GM20431 (cell line): ENCODE measurements around the gene KLHL29.

Experiments
- in situ Hi-C: fragments of 300-500 bp; cut with MseI, MboI; formaldehyde crosslinking; loops from one replicate; pipeline ENCODE4 v1.15.0; 2020; ENCODE audit warnings: low sequenced_read_pairs; ENCODE audit not compliant: unreplicated experiment

The KLHL29 gene

DNA sequence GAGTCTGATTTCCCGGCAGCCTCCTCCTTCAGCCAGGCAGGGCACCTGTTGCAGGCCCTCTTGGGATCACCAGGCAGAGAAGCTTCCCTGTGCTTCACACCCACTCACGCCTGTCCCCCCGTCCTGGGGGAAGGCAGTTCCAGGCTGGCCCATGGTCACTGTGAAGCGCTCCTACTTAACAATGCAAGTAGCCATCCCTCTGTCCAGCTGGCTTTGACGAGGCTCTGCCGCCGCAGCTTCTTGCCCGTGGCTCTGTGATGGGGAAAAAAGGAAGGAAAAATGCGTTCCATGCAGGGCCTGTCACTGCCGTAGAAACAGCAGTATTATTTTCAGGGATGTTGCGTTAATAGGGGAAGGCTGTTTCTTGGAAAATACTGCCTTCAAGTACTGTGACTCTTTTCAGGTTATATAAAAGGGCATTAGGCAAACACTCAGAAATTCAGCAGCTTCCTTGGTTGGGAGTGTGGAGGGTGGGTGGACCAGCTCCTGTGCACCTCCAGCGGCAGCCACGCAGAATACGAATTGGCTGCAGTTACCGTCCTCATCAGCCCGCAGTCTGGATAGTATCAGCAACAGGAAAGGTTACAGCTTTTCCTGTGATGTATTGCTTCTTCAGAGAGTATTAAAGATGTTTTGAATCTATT lies 232.3 kb downstream of the KLHL29 start:
- in situ Hi-C loops = no loop called here

DNA sequence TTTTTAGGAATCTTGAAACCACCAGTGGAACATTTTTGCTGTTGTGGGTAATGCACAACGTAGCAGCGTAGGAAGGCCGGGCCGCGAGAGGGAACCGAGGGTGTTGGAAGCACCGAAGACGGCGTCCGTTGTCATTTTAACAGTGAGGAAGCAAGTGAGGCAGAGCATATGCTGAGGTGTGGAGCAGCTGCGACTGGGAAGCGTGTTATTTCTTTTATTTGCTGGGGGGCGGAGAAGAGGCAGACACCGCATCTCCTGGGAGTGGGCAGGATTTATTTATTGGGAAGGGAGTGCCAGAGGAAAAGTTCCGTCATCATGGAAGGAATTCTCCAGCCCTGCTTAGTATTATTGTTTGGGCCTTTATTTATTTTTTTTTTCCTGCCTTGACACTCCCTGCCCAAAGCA lies 232.8 kb downstream of the KLHL29 start:
- in situ Hi-C loops = no loop called here

DNA sequence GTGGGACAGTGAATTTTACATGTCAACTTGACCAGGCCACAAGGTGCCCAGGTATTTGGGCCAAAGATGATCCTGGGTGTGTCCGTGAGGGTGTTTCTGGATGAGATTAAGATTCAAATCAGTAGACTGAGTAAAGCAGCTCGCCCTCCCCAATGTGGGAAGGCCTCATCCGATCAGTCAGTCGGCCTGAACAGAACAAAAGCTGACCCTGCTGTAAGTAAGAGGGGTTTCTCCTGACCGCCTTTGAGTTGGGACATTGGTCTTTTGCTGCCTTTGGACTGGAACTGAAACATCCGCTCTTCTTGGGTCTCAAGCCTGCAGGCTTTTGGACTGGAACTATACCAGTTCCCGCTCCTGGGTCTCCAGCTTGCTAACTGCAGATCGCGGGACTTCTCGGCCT lies 233.3 kb downstream of the KLHL29 start:
- in situ Hi-C loops = no loop called here

DNA sequence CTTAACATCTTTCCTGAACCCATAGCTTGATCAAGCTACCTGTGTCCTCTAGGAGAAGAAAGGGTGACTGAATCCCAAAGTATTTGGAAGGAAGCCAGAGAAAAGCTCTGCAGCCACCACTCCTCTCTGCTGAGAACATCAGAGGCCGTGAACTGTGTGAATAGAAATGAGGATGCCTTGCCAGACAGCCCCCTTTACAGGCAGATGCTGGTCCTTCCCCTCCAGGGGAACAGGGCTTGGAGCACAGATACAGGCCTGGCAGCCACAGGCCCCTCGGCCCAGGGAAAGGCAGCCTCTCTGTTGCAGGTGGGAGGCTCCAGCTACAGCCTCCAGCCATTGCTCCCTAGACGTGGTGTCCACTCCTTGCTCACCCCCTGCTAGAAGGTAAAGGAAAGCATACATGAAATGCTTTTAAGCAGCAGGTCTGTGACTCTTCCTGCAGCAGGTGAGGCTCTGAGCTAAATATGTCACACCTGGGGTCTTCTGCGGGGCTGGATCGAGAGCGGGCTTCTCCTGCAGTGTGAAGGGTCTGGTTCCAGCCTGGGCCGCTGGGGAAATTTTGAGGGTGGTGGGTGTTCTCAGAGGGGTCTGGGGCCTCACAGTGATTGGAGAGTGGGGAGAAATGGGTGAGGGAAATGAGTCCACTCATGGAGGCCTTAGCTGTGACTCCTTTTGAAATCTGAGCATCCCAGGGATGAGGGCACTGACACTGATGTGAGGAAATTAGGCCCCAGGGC lies 234.0 kb downstream of the KLHL29 start:
- in situ Hi-C loops = no loop called here

DNA sequence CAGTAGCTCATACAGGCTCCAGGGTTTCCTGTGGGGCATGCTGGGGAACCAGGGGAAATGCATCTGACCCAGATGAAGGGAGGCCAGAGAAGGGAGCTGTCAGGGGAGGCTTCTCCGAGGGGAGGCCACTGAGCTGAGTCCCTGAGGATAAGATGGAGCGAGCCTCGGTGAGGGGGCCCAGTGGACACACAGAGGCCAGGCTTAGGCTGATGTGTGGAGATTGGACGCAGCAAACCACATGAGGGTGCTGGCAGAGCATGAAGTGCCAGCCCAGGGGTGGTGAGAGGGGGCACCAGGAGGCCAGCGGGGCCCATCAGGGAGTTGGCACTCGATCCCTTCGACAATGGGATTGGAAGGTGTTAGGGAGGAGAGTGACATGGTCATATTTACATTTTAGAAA lies 235.0 kb downstream of the KLHL29 start:
- in situ Hi-C loops = no loop called here

DNA sequence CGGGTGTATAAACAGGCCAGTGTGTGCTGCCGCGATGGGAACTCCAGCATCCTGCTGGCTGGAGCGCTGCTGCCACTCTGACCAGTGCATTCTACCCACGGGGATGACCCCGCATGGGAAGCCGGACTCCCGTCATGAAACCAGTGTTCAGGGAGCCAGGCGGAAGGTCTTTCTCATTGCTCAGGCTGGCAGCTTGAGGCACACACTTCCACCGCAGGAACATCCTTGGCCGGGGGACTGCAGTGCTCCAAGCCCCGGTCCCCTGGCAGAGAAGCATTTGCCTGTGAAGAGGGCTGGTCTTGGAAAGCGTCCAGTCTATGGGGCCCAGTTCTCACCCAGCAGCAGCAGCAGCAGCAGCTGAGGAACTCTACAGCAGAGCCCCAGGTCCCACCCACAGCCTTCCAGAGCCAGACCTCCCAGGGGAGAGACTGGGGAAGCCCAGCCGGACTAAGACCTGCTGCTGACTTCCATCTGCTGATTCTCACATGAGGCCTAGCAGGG lies 235.9 kb downstream of the KLHL29 start:
- in situ Hi-C loops = no loop called here

DNA sequence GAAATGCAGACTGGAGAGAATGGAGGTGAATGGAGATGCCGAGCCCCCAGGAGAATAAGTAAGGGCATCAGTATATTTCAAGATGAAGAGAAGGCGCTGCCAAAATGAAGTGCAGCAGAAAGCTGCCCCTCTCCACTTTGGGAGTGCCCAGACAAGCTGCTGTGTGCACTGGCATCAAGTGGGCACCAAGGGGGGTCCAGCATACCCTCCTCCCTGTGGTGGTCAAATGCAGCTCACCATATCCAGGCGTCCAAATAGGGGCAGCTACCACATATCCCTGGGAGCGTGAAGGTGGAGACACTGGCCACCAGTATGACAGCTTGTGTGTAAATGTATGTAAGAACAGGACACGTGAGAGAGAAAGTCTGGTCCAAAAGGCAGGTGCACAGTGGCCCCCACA lies 236.6 kb downstream of the KLHL29 start:
- in situ Hi-C loops = no loop called here

DNA sequence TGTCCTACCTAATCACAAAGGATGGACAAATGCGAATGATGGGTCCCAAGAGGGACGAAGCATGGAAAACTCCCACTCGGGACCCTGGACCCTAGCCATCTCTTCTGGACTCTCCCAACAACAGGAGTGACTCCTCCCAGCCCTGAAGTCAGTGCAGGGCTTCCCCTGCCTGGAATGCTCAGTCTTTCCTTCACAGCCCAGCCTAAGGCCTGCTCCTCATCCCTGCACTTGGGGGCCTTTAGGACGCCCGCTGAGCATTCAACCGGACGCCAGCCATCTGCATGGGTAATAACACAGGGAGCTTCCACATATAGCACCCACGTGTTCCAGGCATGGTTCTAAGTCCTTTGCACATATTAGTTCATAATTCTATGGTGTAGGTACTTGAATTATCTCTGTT lies 237.5 kb downstream of the KLHL29 start:
- in situ Hi-C loops = no loop called here

DNA sequence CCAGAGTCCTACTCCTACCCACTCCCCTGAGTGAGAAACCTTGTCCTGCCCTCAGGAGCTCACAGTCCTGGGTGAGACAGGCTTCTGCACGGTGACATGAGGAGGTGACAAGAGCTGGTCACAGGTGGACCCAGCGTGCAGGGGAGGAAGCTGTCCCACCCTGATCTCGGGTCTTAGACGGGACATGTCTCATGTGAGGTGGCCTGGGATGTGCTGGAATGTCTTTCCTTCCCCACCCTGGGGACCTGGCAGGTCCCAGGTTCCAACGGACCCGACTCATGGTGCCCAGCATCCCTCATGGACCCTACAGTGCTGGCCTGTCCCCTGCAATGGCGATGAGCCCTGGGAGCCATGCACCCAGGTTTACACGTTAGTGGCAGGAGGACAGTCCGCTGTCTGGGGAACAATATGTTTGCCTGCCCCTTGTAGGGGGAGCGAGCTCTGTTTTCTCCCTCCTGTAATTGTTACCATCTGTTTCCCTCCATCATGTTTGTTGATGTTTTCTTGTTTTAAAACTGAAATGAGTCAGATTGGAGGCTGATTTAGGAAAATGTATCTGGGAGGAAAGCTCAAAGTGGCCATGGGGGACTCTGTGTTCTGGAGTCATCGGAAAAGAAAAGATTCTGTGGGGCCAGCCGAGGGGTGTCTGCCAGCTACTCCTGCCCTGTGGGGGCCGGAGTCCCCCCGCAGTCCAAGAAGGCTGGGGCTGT lies 238.1 kb downstream of the KLHL29 start:
- in situ Hi-C loops = no loop called here

DNA sequence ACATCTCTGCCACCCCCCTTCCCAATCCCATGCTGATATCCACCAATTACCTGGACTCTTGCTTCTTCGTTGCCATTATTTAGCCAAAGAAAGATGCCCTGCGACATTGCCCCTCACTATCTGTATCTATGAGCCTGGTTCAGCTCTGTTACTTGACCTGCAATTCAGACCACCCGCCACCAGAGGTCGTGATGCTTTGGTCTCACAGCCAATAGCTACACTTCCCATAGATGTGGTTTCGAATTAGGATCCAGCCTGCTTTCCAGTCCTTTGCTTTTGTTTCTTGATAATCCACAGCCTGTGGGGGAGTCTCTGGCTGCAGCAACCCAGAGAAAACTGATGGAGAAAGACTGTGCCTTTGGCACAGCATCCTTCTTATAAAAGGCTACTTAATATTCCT lies 239.4 kb downstream of the KLHL29 start:
- in situ Hi-C loops = no loop called here

DNA sequence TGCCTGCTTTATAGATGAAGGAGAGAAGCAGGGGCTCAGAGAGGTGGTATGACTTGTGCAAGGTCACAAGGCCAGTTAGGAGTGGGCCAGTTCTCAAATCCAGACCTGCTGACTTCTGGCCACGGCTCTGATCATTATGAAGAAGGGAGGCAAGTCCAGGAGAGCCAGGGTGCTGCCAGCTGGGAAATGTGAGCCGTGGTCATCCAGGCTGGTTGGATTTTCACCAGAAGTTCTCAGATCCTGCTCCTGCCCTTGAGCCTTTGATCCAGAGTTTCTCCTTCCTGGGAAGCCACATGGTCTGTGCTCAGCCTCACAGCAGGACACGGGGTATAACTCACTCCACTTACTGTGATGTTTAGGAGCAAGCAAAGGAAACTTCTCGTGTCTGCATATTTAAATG lies 239.9 kb downstream of the KLHL29 start:
- in situ Hi-C loops = no loop called here

DNA sequence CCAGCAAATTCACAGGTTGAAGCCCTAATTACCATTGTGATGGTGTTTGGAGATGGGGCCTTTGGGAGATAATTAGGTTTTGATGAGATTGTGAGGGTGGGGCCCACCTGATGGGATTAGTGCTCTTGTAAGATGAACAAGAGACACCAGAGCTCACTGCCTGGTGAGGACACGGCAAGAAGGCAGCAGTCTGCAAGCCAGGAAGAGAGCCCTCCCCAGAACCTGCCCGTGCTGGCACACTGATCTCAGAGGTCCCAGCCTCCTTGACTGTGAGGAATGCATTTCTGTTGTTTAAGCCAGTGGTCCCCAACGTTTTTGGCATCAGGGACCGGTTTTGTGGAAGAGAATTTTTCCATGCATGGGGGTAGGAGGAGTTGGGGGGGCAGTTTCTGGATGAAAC lies 240.7 kb downstream of the KLHL29 start:
- in situ Hi-C loops = no loop called here

DNA sequence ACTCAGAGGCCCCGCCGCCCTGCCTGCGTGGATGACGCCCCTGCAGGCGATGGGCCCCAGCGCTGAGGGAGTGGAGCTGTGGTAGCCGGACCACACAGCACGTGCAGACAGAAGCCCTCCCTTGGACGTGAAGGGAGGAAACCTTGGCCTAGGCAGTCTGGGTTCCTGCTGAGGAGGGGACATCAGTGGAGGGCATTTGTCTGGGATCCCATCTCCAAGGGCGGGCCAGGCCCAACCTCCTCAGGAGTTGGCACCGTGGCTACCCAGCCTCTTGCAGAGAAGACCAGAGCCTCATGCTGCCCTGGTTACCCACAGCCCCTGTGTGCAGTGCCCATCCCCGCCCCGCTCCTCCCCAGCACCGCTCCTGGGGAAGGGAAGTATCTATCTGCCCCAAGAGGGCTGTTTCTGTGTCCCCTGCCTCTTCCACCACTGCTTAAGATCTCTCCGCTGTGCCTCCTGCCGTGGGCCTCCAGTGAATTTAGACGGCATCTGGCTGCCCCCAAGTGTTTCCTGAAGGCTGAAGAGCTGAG lies 241.8 kb downstream of the KLHL29 start:
- in situ Hi-C loops = no loop called here

DNA sequence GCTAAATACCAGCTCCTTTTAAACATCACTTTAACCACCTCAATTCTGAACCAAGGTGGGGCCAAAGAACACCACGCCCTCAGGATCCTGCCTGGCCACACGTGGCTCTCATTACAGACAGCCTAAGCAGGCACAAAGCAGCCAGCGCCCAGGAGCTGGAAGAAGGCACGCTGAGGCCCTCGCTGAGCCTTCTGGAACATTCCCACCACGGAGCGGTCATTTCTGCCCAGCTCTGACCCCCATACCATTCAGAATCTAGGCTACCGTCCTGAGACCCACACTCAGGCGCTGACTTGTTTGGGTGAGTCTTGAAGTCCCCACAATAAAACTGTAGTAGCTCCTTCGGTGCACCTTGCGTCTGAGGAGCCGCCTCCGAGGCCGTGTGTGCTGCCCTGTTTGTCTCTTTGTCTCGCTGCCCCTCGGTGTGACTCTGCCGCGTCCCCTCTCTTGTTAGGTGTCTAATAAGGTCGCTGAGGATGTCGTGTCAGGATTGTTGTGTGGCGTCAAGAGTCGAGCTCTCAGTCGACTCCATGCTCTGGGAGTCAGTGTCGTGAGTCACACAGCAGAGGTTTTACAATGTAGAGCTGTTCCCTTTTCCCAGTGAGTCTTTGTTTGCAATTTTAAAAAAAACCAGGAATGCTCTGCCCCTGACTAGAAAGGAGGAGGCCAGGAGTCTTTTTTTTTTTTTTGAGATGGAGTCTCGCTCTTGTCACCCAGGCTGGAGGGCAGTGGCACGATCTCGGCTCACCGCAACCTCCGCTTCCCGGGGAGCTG lies 242.4 kb downstream of the KLHL29 start:
- in situ Hi-C loops = no loop called here

DNA sequence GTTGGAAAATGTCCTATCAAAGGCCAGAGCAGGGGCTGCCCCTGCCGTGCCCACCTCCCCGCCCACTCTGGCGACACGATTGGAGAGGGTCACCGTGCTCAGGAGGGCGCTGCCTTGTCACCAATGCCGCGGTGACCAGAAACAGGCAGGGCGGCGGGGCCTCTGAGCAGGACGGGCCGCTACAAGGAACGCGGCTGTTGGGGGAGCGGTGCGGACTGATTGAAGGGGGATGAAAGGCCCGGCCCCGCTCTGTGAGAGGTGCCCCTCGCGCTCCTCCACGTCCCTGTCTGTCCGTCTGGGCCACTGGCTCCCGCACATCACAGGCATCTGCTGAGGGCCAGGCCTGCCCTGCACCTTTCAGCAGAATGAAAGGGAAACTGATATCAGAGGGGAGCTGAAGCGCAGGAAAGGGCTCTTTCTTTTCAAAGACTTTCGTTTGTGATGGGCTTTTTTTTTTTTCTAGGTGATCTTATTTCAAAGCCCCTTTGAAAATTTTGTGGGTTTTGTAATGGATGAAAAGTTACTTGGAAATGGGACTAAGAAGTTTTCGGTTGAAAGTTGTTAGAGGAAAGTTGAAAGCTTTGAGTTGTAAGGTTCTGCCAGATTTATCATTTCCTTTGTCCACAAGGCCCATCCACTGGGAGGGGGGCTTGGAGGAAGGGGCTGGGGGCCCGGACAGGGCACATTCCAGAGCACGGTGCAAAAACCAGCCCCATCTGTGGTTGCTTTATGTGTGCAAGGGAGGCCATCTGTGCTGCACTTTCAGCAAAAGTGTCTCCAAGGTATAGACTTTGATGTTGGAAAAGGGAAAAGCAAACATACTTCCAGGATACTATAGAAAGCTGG lies 244.2 kb downstream of the KLHL29 start:
- in situ Hi-C loops = no loop called here

DNA sequence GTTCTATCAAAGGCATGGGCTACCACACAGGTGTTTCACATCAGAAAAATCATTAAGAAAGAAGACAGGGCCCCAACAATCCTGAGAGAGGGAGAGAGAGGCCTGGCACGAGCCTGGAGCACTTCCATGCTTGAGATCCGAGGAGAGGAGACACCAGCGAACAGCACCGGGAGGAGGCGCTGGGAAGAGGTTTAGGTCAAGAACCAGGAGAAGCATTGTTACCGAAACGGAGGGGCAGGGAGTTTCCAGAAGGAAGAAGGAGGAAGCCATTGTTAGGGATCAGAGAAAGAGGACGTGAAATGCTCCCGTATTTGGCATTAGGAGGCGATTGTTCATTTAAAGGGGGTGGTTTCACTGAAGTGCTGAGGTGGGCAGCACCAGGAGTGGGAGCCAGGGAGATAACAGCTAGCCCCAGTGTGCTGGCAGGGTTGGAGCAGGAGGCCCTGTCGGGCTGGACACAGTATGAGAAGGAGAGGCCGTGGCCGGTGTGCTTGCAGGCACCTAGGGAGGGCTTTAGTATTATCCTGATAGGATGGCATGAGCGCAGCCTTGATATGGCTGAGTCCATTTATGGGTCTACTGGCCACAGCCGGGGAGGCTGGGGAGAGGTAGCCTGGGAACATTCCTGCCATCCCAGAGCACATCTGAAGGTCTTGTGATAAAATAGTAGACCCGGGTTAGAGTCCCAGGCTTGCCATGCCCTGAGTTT lies 244.9 kb downstream of the KLHL29 start:
- in situ Hi-C loops = no loop called here

DNA sequence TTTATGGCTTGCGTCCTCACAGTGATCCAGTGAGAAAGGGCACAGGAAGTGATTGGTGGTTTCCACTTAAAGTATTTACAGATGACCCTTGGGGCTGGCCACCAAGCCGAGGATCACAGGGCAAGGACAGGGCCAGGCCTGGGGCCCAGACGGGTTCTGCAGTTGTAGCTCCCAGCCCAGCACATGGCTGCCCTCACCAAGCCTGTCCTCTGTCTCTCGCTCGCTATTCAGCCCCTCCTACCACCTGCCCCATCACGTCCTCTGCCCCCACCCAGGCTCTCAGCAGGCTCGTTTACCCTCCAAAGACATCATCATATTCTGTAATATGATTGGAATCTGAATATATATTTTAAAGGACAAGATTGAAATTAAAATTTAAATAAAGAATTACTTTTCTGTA lies 246.0 kb downstream of the KLHL29 start:
- in situ Hi-C loops = no loop called here

DNA sequence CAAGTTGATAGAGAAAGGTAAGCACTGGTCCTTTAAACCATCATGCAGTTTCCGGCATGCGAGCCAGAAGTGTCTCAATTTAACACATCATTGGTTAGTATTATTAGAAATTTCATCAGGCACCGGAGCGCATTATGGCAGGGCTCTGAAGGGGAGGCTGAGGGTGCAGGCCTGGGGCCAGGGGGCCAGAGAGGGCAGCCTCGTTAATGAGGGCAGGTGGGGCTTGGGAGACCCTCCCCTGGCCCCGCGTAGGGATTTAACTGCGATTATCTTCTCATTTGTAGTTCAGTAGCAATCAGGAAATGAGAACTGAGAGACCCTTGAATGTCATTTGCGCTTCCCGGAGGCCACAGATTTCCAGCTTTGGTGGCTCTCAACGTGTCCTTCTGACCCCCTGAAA lies 246.4 kb downstream of the KLHL29 start:
- in situ Hi-C loops = no loop called here

DNA sequence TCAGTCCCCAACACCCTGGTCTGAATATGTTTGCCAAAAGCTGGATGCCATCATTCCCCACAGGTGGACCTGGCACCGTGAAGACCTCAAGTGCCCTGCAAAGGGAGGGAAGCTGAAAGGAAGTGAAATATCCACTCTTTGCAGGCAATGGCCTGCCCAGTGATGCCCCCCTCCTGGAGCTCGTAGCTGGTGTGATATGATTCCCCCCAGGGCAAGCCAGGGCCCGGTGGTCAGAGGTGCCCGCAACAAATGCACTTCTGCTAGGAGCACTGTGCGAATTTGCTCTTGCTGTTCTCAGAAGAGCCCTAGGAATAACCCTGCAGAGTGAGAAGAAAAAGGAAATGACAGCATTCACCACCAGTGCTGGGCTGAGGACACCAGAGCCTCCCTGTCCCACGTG lies 247.4 kb downstream of the KLHL29 start:
- in situ Hi-C loops = no loop called here
